ENCODE results near the gene RHOJ. TPM values are rescaled to one million over a fixed set of nuclear protein-coding genes. Genes with fewer than 3 reads are reported as not detected.

The RHOJ gene
- total RNA-seq, 1 donor from 2014 or later, result 29.2 TPM

GRCh38 chr14:63167044-63167443 is 37.2 kb upstream of the RHOJ start:
- no peak for TF ChIP-seq CTCF (IDR thresholded peaks at IDR 0.05)
- Histone ChIP-seq H3K27me3 (ENCODE audit: low read depth) (no peaks in the 10 kb centered on the region), H3K36me3 (no peaks in the 10 kb centered on the region), H3K9me3 (peaks cover 12% of the 10 kb centered on the region), H3K4me3 (no peak overlapping the region), H3K27ac (no peak overlapping the region), H3K4me1 (no peaks in the 10 kb centered on the region)
- DNase-seq (no peak), ATAC-seq (no peak)
- intact Hi-C loops (cut with DNase I), result no loop called here

GRCh38 chr14:63174760-63175191 is 29.5 kb upstream of the RHOJ start:
- DNase-seq, result no peak
- H3K4me1 ChIP-seq, result peaks cover 11% of the 10 kb centered on the region
- H3K27ac ChIP-seq, result no peak overlapping the region
- peak; percentile 58 for TF ChIP-seq CTCF (IDR thresholded peaks at IDR 0.05)
- H3K4me3 ChIP-seq, result no peak overlapping the region
- intact Hi-C loops (cut with DNase I), result no loop called here
- H3K27me3 ChIP-seq (ENCODE audit: low read depth), result no peaks in the 10 kb centered on the region
- peak in 1 of 2 donors; percentile 12 for ATAC-seq
- no peaks in the 10 kb centered on the region for H3K9me3 ChIP-seq
- H3K36me3 ChIP-seq, result no peaks in the 10 kb centered on the region

- Histone ChIP-seq H3K9me3 (no peaks in the 10 kb centered on the region), H3K27me3 (ENCODE audit: low read depth) (no peaks in the 10 kb centered on the region), H3K4me3 (no peak overlapping the region), H3K4me1 (peaks cover 17% of the 10 kb centered on the region), H3K27ac (no peak overlapping the region), H3K36me3 (no peaks in the 10 kb centered on the region)
- intact Hi-C loops (cut with DNase I), result no loop called here
- no peak for ATAC-seq
- TF ChIP-seq CTCF (IDR thresholded peaks at IDR 0.05), result no peak
- no peak for DNase-seq
Measured at GRCh38 chr14:63175531-63175930, 28.7 kb upstream of the RHOJ start.

- Histone ChIP-seq H3K4me3 (no peak overlapping the region), H3K9me3 (no peaks in the 10 kb centered on the region), H3K27ac (no peak overlapping the region), H3K27me3 (ENCODE audit: low read depth) (no peaks in the 10 kb centered on the region), H3K4me1 (peaks cover 17% of the 10 kb centered on the region), H3K36me3 (no peaks in the 10 kb centered on the region)
- intact Hi-C loops (cut with DNase I), result no loop called here
- no peak for TF ChIP-seq CTCF (IDR thresholded peaks at IDR 0.05)
- DNase-seq, result no peak
- ATAC-seq, result peak in 1 of 2 donors; percentile 23
Measured at GRCh38 chr14:63178912-63179311, 25.3 kb upstream of the RHOJ start.

- ATAC-seq (peak in 1 of 2 donors; percentile 22), DNase-seq (no peak)
- H3K27me3 ChIP-seq (ENCODE audit: low read depth), result no peaks in the 10 kb centered on the region
- H3K9me3 ChIP-seq, result no peaks in the 10 kb centered on the region
- H3K27ac ChIP-seq, result peak overlapping the region; percentile 14
- H3K36me3 ChIP-seq, result no peaks in the 10 kb centered on the region
- no peak for TF ChIP-seq CTCF (IDR thresholded peaks at IDR 0.05)
- peaks cover 17% of the 10 kb centered on the region for H3K4me1 ChIP-seq
- intact Hi-C loops (cut with DNase I), result no loop called here
- no peak overlapping the region for H3K4me3 ChIP-seq
Measured at GRCh38 chr14:63179383-63179782, 24.9 kb upstream of the RHOJ start.

- Histone ChIP-seq H3K9me3 (no peaks in the 10 kb centered on the region), H3K4me3 (no peak overlapping the region), H3K27me3 (ENCODE audit: low read depth) (no peaks in the 10 kb centered on the region), H3K4me1 (peaks cover 17% of the 10 kb centered on the region), H3K36me3 (no peaks in the 10 kb centered on the region), H3K27ac (peak overlapping the region; percentile 14)
- ATAC-seq (no peak), DNase-seq (no peak)
- intact Hi-C loops (cut with DNase I), result loop anchor here (10.0 kb wide), 1 partner anchor 95 kb away; no protein-coding TSS in a partner anchor
- TF ChIP-seq CTCF (IDR thresholded peaks at IDR 0.05), result no peak
Measured at GRCh38 chr14:63180011-63180410, 24.2 kb upstream of the RHOJ start.

All from lower lobe of right lung (tissue), 2 donors.